ENCODE measurements around the gene TPM2.

The TPM2 gene

DNA sequence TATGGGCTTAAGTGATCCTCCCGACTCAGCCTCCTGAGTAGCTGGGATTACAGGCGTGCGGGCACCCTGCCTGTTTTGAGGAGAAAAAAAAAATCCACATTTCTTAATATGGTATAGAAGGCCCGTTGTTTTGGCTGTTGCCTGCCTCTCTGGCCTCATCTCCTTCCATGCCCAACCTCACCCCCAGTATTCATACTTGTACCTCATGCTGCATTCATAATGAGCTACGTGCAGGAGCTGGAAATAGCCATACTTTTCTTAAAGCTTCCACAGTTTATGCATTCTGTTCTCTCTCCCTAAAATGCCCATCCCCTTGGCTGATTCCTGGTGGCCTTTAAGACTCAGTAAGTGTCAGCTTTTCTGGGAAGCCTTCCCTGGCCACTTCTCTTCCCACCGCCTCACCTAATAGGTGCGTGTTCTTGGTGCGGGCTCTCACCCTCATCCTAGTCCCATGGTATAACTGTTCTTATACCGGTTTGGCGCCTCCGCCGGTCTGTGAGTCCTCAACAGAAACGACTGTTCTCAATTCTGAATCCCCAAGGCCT lies 2.1 kb upstream of the TPM2 start:
- DNase-seq: no peak

GRCh38 chr9:35691334-35691650 lies 1.6 kb upstream of the TPM2 start:
- DNase-seq: no peak

DNA sequence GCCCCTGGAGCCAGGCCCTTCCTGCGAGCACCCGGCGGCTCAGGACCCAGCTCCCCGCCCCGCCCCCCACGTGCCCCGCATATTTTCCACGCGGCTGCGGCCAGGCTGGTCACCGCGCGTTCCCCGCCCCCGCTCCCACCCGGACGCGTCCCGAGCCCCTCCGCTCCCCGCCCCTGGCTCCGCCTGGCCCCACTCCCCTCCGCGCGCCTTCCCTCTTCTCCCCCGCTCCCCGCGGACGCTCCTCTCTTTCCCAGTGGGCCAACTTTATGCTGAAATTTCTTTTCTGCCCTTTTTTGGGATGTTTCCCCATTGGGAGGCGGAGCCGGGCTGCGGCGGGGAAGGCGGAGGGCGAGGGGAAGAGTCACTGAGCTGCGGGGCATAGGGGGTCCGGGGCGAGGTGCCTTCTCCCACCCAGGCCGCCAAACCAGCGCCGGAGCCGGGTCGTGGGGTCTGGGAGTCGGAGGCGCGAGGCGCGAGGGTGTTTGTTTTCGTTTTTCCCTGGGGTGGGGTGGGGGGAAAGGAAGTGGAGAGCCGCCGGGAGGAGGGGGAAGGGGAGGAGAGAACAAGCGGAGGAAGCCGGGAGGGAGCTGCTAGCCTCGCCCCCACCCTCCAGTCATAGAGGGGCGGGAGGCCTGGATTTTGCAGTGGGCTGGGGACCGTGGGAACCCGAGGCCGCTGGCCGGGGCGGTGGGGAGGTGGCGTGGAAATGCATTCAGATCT lies 1.0 kb upstream of the TPM2 start:
- DNase-seq: peak; percentile 17

DNA sequence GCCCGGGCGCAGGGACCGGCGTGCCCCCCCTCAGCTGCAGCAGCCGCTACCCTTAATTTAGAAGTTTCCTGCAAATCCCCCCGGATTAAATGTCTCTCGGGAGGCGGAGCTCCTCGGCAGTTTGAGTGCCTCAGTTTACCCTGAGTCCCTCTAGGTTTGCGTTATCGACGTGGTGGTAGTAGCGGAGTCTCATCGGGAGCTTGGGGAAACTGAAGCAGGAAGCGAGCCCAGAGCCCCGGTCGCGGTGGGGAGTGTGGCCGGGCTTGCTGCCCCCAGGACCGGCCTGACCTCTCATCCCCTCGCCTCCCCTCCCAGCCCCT lies 529 bp upstream of the TPM2 start:
- DNase-seq: no peak

DNA sequence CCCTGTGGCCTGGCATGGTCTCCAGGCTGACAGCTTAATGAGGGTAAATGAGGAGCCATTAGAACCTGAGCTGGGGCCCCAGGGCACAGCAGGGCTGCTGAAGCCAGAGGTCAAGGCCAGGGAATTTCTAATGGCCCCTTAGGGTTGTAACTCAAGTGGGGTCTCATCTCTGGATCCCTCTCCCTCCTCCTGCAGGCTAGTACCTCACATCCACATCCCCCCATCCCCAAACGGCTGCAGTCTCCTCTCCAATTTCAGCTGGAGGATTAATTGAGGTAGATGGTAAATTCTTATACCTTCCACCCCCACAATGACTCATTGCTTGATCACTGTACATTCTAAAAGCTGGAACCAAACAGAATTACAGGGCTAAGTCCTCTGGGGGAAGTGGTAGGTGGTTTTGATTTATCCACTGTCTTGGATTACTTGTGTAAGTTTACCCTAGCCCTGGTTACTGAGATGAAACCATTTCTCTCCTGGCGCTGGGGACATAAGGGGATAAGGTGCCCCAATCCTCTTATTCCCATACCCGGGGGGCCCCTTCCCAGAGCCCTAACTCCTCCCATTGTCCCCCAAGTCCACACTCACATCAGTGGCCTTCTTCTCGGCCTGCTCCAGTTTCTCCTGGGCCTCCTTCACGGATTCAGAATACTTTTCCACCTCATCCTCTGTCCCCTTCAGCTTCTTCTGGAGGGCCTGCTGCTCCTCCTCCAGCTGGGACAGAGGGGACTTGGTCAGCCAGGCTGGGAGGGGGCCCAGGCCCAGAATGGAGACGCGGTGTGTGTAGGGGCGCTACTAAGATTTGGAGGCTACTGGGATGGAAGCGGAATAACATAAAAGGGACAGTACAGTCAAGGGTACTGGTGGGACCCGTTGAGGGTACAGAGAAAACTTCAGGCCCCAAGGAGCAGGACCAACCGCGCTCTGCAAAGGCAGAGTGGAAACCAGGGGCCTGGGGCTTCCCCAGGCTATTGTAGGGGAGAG lies 875 bp downstream of the TPM2 start:
- DNase-seq: no peak

GRCh38 chr9:35687972-35688557 lies 1.7 kb downstream of the TPM2 start:
- no peak for DNase-seq

GRCh38 chr9:35687306-35687705 lies 2.4 kb downstream of the TPM2 start:
- DNase-seq: no peak

DNA sequence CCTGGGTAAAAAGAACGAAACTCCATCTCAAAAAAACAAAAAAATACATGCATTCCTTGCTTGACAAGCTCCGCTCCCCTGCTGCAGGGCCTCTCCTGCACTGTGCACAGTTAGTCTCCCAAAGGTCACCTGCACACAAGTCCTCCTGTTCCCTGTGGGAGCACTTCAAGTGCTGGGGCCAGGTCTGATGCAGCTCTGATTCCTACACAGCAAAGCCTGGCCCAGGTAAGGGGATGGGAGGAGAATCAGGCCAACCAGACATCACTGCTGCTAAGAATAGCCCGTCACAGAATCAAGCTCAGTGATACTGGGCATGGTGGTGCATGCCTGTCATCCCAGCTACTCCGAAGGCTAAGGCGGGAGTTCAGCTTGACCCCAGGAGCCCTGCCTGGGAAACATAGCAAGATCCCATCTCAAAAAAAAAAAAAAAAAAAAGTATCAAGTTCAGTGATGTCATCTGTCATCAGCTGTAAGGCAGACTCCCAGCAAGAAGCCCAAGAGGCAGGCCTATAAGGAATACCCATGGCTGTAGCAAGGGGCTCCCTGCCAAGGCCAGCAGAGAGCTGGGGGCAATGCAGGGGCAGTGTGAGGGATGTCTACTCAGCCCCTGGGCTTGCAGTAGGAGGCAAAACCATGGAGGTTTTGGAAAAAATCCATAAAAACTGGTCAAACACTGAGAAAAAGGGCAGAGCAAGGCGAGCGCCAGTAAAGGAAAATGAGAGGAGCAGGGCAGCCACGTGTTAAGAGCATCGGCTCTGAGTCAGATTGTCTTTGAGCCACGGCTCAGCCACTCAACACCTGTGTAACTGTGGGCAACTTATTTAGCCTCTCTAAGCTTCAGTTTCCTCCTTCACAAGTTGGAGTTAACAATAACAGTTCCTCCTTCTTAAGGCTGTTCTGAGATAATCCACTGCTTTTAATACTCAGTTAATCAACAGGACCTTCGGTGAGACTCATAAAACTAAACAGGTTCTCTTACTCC lies 3.2 kb downstream of the TPM2 start:
- no peak for DNase-seq

DNA sequence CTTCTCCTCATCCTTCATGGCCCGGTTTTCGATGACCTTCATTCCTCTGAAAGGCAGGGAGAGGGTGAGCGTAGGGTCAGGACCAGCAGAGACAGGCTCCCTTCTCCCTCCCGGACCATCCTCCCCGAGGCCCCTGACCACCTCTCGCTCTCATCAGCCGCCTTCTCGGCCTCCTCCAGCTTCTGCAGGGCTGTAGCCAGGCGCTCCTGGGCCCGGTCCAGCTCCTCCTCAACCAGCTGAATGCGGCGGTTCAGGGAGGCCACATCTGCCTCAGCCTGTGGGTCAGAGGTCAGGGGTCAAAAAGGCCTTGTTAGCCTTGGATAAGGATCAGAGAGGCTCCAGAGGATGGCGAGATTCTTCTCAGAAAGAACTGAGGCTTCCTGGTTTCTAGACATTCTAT lies 4.2 kb downstream of the TPM2 start:
- DNase-seq: no peak

- no peak for DNase-seq
Observed at GRCh38 chr9:35684921-35685320, 4.8 kb downstream of the TPM2 start.

- no peak for DNase-seq
Observed at GRCh38 chr9:35683323-35683722, 6.4 kb downstream of the TPM2 start.

GRCh38 chr9:35682520-35683315 lies 7.0 kb downstream of the TPM2 start:
- no peak for DNase-seq

DNA sequence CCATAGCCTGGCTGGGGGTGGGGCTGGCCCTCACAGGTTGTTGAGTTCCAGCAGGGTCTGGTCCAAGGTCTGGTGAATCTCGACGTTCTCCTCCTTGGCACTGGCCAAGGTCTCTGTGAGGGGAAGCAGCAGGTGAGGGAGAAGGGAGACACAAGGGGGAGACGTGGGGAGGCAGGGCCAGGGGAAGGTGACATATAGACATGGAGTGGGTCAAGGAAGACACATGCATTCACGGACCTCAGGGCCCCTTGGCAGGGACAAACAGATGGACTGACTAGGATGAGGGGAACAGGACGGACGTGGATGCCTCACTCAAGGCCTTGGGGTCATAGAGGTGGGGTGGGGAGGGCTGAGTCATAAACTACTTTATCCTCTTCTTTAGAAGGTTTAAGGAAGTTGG lies 7.7 kb downstream of the TPM2 start:
- no peak for DNase-seq

DNA sequence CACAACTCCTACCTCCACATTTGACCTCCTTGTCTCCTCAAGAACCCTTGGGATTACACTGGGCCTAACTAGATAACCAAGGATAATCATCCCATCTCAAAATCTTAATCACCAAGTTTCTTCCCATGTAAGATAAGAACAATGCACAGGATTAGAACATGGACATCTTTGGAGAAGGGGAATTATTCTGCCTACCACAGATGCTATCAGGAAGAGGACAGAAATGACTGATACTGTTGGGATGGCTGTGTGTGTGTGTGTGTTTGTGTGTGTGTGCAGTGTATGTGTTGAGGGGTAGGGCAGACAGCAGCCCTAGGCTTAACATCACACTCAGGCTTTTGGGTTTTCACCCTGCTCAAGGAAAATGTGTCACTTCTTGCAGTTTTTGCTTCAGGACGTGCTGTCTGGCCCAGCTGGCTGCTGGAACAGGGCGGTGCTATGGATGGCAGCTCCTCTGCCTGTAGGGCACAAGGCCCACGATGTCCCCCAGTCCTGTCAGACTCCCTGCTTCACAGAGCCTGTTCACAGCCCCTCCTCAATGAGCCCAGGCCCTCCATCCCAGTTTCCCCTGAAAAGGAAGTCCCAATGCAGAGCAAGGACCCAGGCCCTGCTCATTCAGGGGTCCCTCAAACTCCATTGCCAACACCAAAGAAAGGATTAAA lies 8.3 kb downstream of the TPM2 start:
- no peak for DNase-seq

- DNase-seq: no peak
Observed at GRCh38 chr9:35680331-35681105, 9.2 kb downstream of the TPM2 start.

DNA sequence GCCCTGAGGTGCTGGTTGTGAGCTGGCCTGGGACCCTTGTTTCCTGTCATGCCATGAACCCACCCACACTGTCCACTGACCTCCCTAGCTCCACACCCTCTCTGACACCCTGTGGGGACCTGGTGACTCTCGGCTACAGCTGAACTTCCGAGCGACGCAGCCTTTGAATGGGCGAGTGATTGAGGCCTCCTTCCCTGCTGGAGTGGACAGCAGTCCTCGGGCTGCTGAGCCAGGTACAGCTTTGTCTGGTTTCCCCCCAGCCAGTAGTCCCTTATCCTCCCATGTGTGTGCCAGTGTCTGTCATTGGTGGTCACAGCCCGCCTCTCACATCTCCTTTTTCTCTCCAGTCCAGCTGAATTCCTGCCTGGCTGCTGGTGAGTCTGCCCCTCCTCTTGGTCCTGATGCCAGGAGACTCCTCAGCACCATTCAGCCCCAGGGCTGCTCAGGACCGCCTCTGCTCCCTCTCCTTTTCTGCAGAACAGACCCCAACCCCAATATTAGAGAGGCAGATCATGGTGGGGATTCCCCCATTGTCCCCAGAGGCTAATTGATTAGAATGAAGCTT lies 9.9 kb downstream of the TPM2 start:
- no peak for DNase-seq

- DNase-seq: no peak
Observed at GRCh38 chr9:35679091-35679490, 10.6 kb downstream of the TPM2 start.

GRCh38 chr9:35675732-35676392 lies 13.9 kb downstream of the TPM2 start:
- DNase-seq: no peak

DNA sequence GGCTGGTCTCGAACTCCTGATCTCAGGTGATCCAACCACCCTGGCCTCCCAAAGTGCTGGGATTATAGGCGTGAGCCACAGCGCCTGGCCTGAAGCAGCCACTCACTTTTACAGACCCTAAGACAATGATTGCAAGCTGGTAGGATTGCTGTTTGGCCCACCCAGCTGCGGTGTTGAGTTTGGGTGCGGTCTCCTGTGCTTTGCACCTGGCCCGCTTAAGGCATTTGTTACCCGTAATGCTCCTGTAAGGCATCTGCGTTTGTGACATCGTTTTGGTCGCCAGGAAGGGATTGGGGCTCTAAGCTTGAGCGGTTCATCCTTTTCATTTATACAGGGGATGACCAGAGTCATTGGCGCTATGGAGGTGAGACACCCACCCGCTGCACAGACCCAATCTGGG lies 14.5 kb downstream of the TPM2 start:
- no peak for DNase-seq

GRCh38 chr9:35674025-35674361 lies 15.7 kb downstream of the TPM2 start:
- no peak for DNase-seq
